HG03342 (cell line): ENCODE measurements around the gene PDZD2.
"Not testable (repeated sequence)": the region's sequence is repeated elsewhere in the genome, so short reads cannot be mapped to it uniquely, and the experiment has no call there.

Experiments
- ATAC-seq: cut with Tn5 transposase; IDR thresholded peaks from one replicate; pipeline ENCODE4 v1.9.1; 2021; ENCODE audit warnings: mild to moderate bottlenecking, moderate library complexity; ENCODE audit not compliant: unreplicated experiment

Gene PDZD2

GRCh38 chr5:31638748-31639418 is at the start of gene PDZD2:
TSS of gene PDZD2 (plus strand) at chr5:31639131.
- ATAC-seq: peak; percentile 79

GRCh38 chr5:31593665-31594064 is 45.3 kb upstream of the PDZD2 start:
- ATAC-seq: no peak

- no peak for ATAC-seq
These were observed 42.6 kb upstream of the PDZD2 start for GRCh38 chr5:31596354-31596753.

GRCh38 chr5:31598640-31599611 is 40.0 kb upstream of the PDZD2 start:
- no peak for ATAC-seq

GRCh38 chr5:31602305-31602704 is 36.6 kb upstream of the PDZD2 start:
- not testable (repeated sequence) for ATAC-seq

GRCh38 chr5:31604240-31604639 is 34.7 kb upstream of the PDZD2 start:
- no peak for ATAC-seq

- no peak for ATAC-seq
These were observed 34.3 kb upstream of the PDZD2 start for GRCh38 chr5:31604644-31605043.

GRCh38 chr5:31605920-31606319 is 33.0 kb upstream of the PDZD2 start:
- no peak for ATAC-seq

- ATAC-seq: no peak
These were observed 31.4 kb upstream of the PDZD2 start for GRCh38 chr5:31607546-31607945.

GRCh38 chr5:31611002-31611401 is 27.9 kb upstream of the PDZD2 start:
- no peak for ATAC-seq

- no peak for ATAC-seq
These were observed 25.3 kb upstream of the PDZD2 start for GRCh38 chr5:31613651-31614050.

GRCh38 chr5:31614151-31615020 is 24.5 kb upstream of the PDZD2 start:
- no peak for ATAC-seq

GRCh38 chr5:31617867-31618266 is 21.1 kb upstream of the PDZD2 start:
- ATAC-seq: no peak

GRCh38 chr5:31620026-31620425 is 18.9 kb upstream of the PDZD2 start:
- ATAC-seq: no peak

GRCh38 chr5:31623249-31623648 is 15.7 kb upstream of the PDZD2 start:
- no peak for ATAC-seq

GRCh38 chr5:31625394-31625793 is 13.5 kb upstream of the PDZD2 start:
- ATAC-seq: no peak

- ATAC-seq: no peak
These were observed 12.8 kb upstream of the PDZD2 start for GRCh38 chr5:31626156-31626555.

GRCh38 chr5:31626604-31627234 is 12.2 kb upstream of the PDZD2 start:
- no peak for ATAC-seq

- no peak for ATAC-seq
These were observed 8.0 kb upstream of the PDZD2 start for GRCh38 chr5:31630931-31631330.

- no peak for ATAC-seq
These were observed 6.5 kb upstream of the PDZD2 start for GRCh38 chr5:31632460-31632859.

- ATAC-seq: no peak
These were observed 3.5 kb upstream of the PDZD2 start for GRCh38 chr5:31635446-31635845.
